Testis (tissue), 3 donors: Measurements from ENCODE around the gene PPME1. TPM values are rescaled to one million over a fixed set of nuclear protein-coding genes. Genes with fewer than 3 reads are reported as not detected.

Source experiments
- DNase-seq: peaks from one replicate; pipeline ENCODE4 v3.0.0-alpha.2; 2019
- H3K27ac ChIP-seq, 2 donors: fragments of 200-600 bp; sonication (generic); one replicate each; pipeline ENCODE4 v1.5.1; 2019
- H3K27me3 ChIP-seq: fragments of 200-600 bp; sonication (generic); one replicate; pipeline ENCODE4 v1.5.1; 2019
- H3K36me3 ChIP-seq: fragments of 200-600 bp; sonication (generic); one replicate; pipeline ENCODE4 v1.5.1; 2017; ENCODE audit warnings: low read depth; ENCODE audit errors: missing control alignments
- H3K4me1 ChIP-seq: fragments of 200-600 bp; sonication (generic); one replicate; pipeline ENCODE4 v1.5.1; 2019
- H3K4me3 ChIP-seq, 2 donors: fragments of 200-600 bp; sonication (generic); one replicate each; pipeline ENCODE4 v1.5.1; 2017 to 2019
- H3K9me3 ChIP-seq: fragments of 200-600 bp; sonication (generic); one replicate; pipeline ENCODE4 v1.5.1; 2017
- CTCF ChIP-seq, 3 experiments: fragments of 450-650 bp in 2 of 3; fragments of 200-600 bp in 1 of 3; sonication (generic) in 1 of 3; IDR thresholded peaks; one replicate each; pipeline ENCODE4 v1.5.1; 2016 to 2019; ENCODE audit warnings: antibody characterized with exemption in 3 of 3, mild to moderate bottlenecking in 2 of 3, moderate library complexity in 1 of 3
- POLR2A ChIP-seq: fragments of 450-650 bp; IDR thresholded peaks from one replicate; pipeline ENCODE4 v1.6.1; 2017; ENCODE audit warnings: antibody characterized with exemption, mild to moderate bottlenecking, moderate library complexity
- WGBS, 2 donors: methylation state at CpG; one replicate each; pipeline ENCODE4 v1.1.5; 2018; 5-methylcytosine and 5-hydroxymethylcytosine counted together
- intact Hi-C: fragments of 100-400 bp; cut with DNase I; formaldehyde crosslinking; loops from one replicate; pipeline ENCODE4 v1.15.1; 2023; ENCODE audit warnings: low total_unique reads
- polyA plus RNA-seq: library from polyadenylated mRNA; stranded (reverse); fragments of 350-450 nt; fragmentation: Illumina TruSeq; extraction: RNeasy Lipid Tissue Mini Kit (QIAGEN cat#74804); gene quantifications from one replicate; pipeline ENCODE4 v1.2.3, GENCODE V29; 2014; ENCODE audit warnings: low read depth, low replicate concordance; ENCODE audit not compliant: insufficient read depth
- total RNA-seq, 2 donors: library from RNA; depleted of rRNA; stranded (reverse); fragments of >200 nt; gene quantifications; one replicate each; pipeline ENCODE4 v1.2.3, GENCODE V29; 2016

PPME1 gene
- total and polyA plus RNA-seq, 3 donors from 2014 or later, result 67.1 to 90.9 (median 68.9) TPM

- Histone ChIP-seq H3K27me3 (no peaks in the 10 kb centered on the region), H3K9me3 (no peaks in the 10 kb centered on the region), H3K27ac (no peak overlapping the region), H3K4me3 (no peak overlapping the region), H3K4me1 (no peaks in the 10 kb centered on the region), H3K36me3 (no peaks in the 10 kb centered on the region)
- WGBS, 2 donors, result 84 to 85% methylated on average over 5 of the region's 5 CpGs
- intact Hi-C loops, result no loop called here
- no peak for DNase-seq
- TF ChIP-seq POLR2A (no peak), CTCF (IDR thresholded peaks at IDR 0.05) (no peak)
These were observed 14.2 kb downstream of the PPME1 start for GRCh38 chr11:74185285-74185684.

- H3K4me3 ChIP-seq, result no peak overlapping the region
- 95 to 98% methylated on average over 2 of the region's 2 CpGs for WGBS, 2 donors
- intact Hi-C loops, result no loop called here
These were observed 14.6 kb downstream of the PPME1 start for GRCh38 chr11:74185695-74186094.

GRCh38 chr11:74195828-74196227 is 24.7 kb downstream of the PPME1 start:
- no peak for TF ChIP-seq POLR2A
- no peak for TF ChIP-seq CTCF (IDR thresholded peaks at IDR 0.05)

More at GRCh38 chr11:74185695-74186094, 14.6 kb downstream of the PPME1 start:
- no peaks in the 10 kb centered on the region for H3K4me1 ChIP-seq
- H3K27me3 ChIP-seq, result no peaks in the 10 kb centered on the region
- no peaks in the 10 kb centered on the region for H3K36me3 ChIP-seq
- H3K27ac ChIP-seq, result no peak overlapping the region
- no peaks in the 10 kb centered on the region for H3K9me3 ChIP-seq
- TF ChIP-seq CTCF (IDR thresholded peaks at IDR 0.05) (no peak), POLR2A (no peak)
- no peak for DNase-seq

GRCh38 chr11:74196781-74197486 is 25.8 kb downstream of the PPME1 start:
- Histone ChIP-seq H3K9me3 (no peaks in the 10 kb centered on the region), H3K36me3 (no peaks in the 10 kb centered on the region), H3K4me3 (no peak overlapping the region), H3K4me1 (no peaks in the 10 kb centered on the region), H3K27me3 (no peaks in the 10 kb centered on the region), H3K27ac (no peak overlapping the region)
- no peak for DNase-seq
- TF ChIP-seq POLR2A (no peak), CTCF (IDR thresholded peaks at IDR 0.05) (no peak)
- intact Hi-C loops, result no loop called here
- WGBS, 2 donors, result 96 to 97% methylated on average over 2 of the region's 2 CpGs

More at GRCh38 chr11:74195828-74196227, 24.7 kb downstream of the PPME1 start:
- no peaks in the 10 kb centered on the region for H3K4me1 ChIP-seq
- no peak for DNase-seq
- H3K27ac ChIP-seq, result no peak overlapping the region
- no peak overlapping the region for H3K4me3 ChIP-seq
- no peaks in the 10 kb centered on the region for H3K9me3 ChIP-seq
- no peaks in the 10 kb centered on the region for H3K36me3 ChIP-seq
- intact Hi-C loops, result no loop called here
- H3K27me3 ChIP-seq, result no peaks in the 10 kb centered on the region

- no peak for DNase-seq
- Histone ChIP-seq H3K27ac (no peak overlapping the region), H3K9me3 (no peaks in the 10 kb centered on the region), H3K4me3 (no peak overlapping the region), H3K4me1 (no peaks in the 10 kb centered on the region), H3K27me3 (no peaks in the 10 kb centered on the region), H3K36me3 (no peaks in the 10 kb centered on the region)
- WGBS, 2 donors, result 94 to 97% methylated on average over 2 of the region's 2 CpGs
- TF ChIP-seq POLR2A, result no peak
- intact Hi-C loops, result no loop called here
These were observed 32.9 kb downstream of the PPME1 start for GRCh38 chr11:74203966-74204365.
